WTC11 (cell line): ENCODE measurements around the gene DR1. TPM values are rescaled to one million over a fixed set of nuclear protein-coding genes. Genes with fewer than 3 reads are reported as not detected.

Experiments
- ATAC-seq: fragments of 200-7000 bp; cut with Tn5 transposase; 2 replicates; pipeline ENCODE4 v1.10.0; 2021; ENCODE audit warnings: mild to moderate bottlenecking, moderate library complexity
- CTCF ChIA-PET: fragments of 300-600 bp; sonication (Branson Sonifier 250); formaldehyde crosslinking; loops from one replicate; lab custom pipeline; 2021; ENCODE audit warnings: antibody characterized with exemption; lab: Charles Lee
- POLR2A ChIA-PET: fragments of 350-600 bp; sonication (Branson Sonifier 250); formaldehyde crosslinking; loops from one replicate; lab custom pipeline; 2021; ENCODE audit warnings: antibody characterized with exemption; lab: Charles Lee
- DNase-seq: peaks from one replicate; pipeline ENCODE4 v3.0.0; 2021; ENCODE audit warnings: low spot score
- H3K27ac Mint-ChIP-seq: 2 replicates; pipeline ENCODE4 v1.8.0; 2021; ENCODE audit warnings: mixed read lengths
- H3K27me3 Mint-ChIP-seq: 2 replicates; pipeline ENCODE4 v1.8.0; 2021; ENCODE audit warnings: low read depth, mild to moderate bottlenecking, moderate library complexity, mixed read lengths
- H3K36me3 Mint-ChIP-seq: 2 replicates; pipeline ENCODE4 v1.8.0; 2021; ENCODE audit warnings: mixed read lengths
- H3K4me1 Mint-ChIP-seq: 2 replicates; pipeline ENCODE4 v1.8.0; 2022; ENCODE audit warnings: mixed read lengths
- H3K4me3 Mint-ChIP-seq: 2 replicates; pipeline ENCODE4 v1.8.0; 2021; ENCODE audit warnings: mild to moderate bottlenecking, moderate library complexity, mixed read lengths
- H3K9me3 Mint-ChIP-seq: 2 replicates; pipeline ENCODE4 v1.8.0; 2021; ENCODE audit warnings: mixed read lengths
- CBFB ChIP-seq: sonication (generic); formaldehyde crosslinking; IDR thresholded peaks from 2 replicates; pipeline ENCODE4 v1.8.1; 2022; ENCODE audit warnings: mild to moderate bottlenecking, low read depth, missing genetic modification reagents
- CREB1 ChIP-seq: sonication (generic); formaldehyde crosslinking; IDR thresholded peaks from 2 replicates; pipeline ENCODE4 v1.8.0; 2023; ENCODE audit warnings: mild to moderate bottlenecking, missing genetic modification reagents
- E2F4 ChIP-seq: sonication (generic); formaldehyde crosslinking; IDR thresholded peaks from 2 replicates; pipeline ENCODE4 v1.8.1; 2022; ENCODE audit warnings: low read depth, mild to moderate bottlenecking, moderate library complexity, missing genetic modification reagents, borderline replicate concordance
- ELF4 ChIP-seq: sonication (generic); formaldehyde crosslinking; IDR thresholded peaks from 2 replicates; pipeline ENCODE4 v1.8.1; 2022; ENCODE audit warnings: low read depth, mild to moderate bottlenecking, moderate library complexity, missing genetic modification reagents
- EMX1 ChIP-seq: fragments of 250-450 bp; sonication (Bioruptor Pico); IDR thresholded peaks from 2 replicates; pipeline ENCODE4 v1.8.0; 2021; ENCODE audit warnings: mild to moderate bottlenecking
- ERG ChIP-seq: fragments of 250-450 bp; sonication (Bioruptor Pico); IDR thresholded peaks from 2 replicates; pipeline ENCODE4 v1.8.0; 2021; ENCODE audit warnings: mild to moderate bottlenecking
- ESRRA ChIP-seq: sonication (generic); formaldehyde crosslinking; IDR thresholded peaks from 2 replicates; pipeline ENCODE4 v1.8.1; 2022; ENCODE audit warnings: mild to moderate bottlenecking, missing genetic modification reagents, borderline replicate concordance
- ETV6 ChIP-seq: sonication (generic); formaldehyde crosslinking; IDR thresholded peaks from 2 replicates; pipeline ENCODE4 v1.8.1; 2022; ENCODE audit warnings: mild to moderate bottlenecking, missing genetic modification reagents
- GTF2I ChIP-seq: fragments of 250-450 bp; sonication (Bioruptor Pico); conservative IDR thresholded peaks from 2 replicates; pipeline ENCODE4 v1.4.0; 2021; ENCODE audit warnings: mild to moderate bottlenecking
- MAX ChIP-seq: sonication (generic); formaldehyde crosslinking; IDR thresholded peaks from 2 replicates; pipeline ENCODE4 v1.8.0; 2022; ENCODE audit warnings: mild to moderate bottlenecking, missing genetic modification reagents
- MXD4 ChIP-seq: fragments of 250-450 bp; sonication (Bioruptor Pico); IDR thresholded peaks from 2 replicates; pipeline ENCODE4 v1.8.0; 2021; ENCODE audit warnings: mild to moderate bottlenecking, moderate library complexity, borderline replicate concordance
- NFE2L1 ChIP-seq: sonication (generic); formaldehyde crosslinking; IDR thresholded peaks from 2 replicates; pipeline ENCODE4 v1.8.1; 2023; ENCODE audit warnings: missing genetic modification reagents
- NR1H2 ChIP-seq: sonication (generic); formaldehyde crosslinking; IDR thresholded peaks from 2 replicates; pipeline ENCODE4 v1.9.0; 2021; ENCODE audit warnings: mild to moderate bottlenecking, moderate library complexity, missing genetic modification reagents
- PREB ChIP-seq: sonication (generic); formaldehyde crosslinking; IDR thresholded peaks from 2 replicates; pipeline ENCODE4 v1.8.1; 2022; ENCODE audit warnings: mild to moderate bottlenecking, missing genetic modification reagents, moderate library complexity, borderline replicate concordance
- PRRX2 ChIP-seq: fragments of 250-450 bp; sonication (Bioruptor Pico); IDR thresholded peaks from 2 replicates; pipeline ENCODE4 v1.8.0; 2021; ENCODE audit warnings: mild to moderate bottlenecking
- TEAD1 ChIP-seq: sonication (generic); formaldehyde crosslinking; IDR thresholded peaks from 2 replicates; pipeline ENCODE4 v1.8.0; 2022; ENCODE audit warnings: mild to moderate bottlenecking, missing genetic modification reagents
- USF1 ChIP-seq: sonication (generic); formaldehyde crosslinking; IDR thresholded peaks from 2 replicates; pipeline ENCODE4 v1.8.0; 2022; ENCODE audit warnings: mild to moderate bottlenecking, missing genetic modification reagents
- ZBTB21 ChIP-seq: sonication (generic); formaldehyde crosslinking; IDR thresholded peaks from 2 replicates; pipeline ENCODE4 v1.8.1; 2023; ENCODE audit warnings: mild to moderate bottlenecking, missing genetic modification reagents, borderline replicate concordance
- ZNF232 ChIP-seq: sonication (generic); formaldehyde crosslinking; IDR thresholded peaks from 2 replicates; pipeline ENCODE4 v1.8.0; 2022; ENCODE audit warnings: mild to moderate bottlenecking, missing genetic modification reagents
- ZNF281 ChIP-seq: sonication (generic); formaldehyde crosslinking; IDR thresholded peaks from 2 replicates; pipeline ENCODE4 v1.8.0; 2023; ENCODE audit warnings: mild to moderate bottlenecking, missing genetic modification reagents
- ZNF671 ChIP-seq: fragments of 250-450 bp; sonication (Bioruptor Pico); IDR thresholded peaks from 2 replicates; pipeline ENCODE4 v1.8.0; 2021; ENCODE audit warnings: mild to moderate bottlenecking
- total RNA-seq: library from RNA; stranded (reverse); gene quantifications from 3 replicates; pipeline ENCODE4 v1.2.3, GENCODE V29; 2021

Gene DR1
- total RNA-seq, 1 experiment from 2014 or later, result 62.8 TPM

- H3K4me1 Mint-ChIP-seq, result peaks cover 4% of the 10 kb centered on the region; the same call in 1 of the 2 replicates
- ATAC-seq, result no peak
- no peak for DNase-seq
- no peaks in the 10 kb centered on the region for H3K27me3 Mint-ChIP-seq
- TF ChIP-seq ERG, result no peak
- no peak for TF ChIP-seq ETV6
- no peak for TF ChIP-seq CBFB (CRISPR knock-in tag)
- no peak for TF ChIP-seq EMX1 (CRISPR knock-in tag)
- no peak for TF ChIP-seq E2F4 (CRISPR knock-in tag)
- no peak for TF ChIP-seq ZNF232 (CRISPR knock-in tag)
- no peak for TF ChIP-seq ZBTB21
- no peak for TF ChIP-seq PRRX2 (CRISPR knock-in tag)
- TF ChIP-seq MAX, result no peak
- TF ChIP-seq CREB1 (CRISPR knock-in tag), result no peak
- TF ChIP-seq GTF2I (CRISPR knock-in tag), result no peak
- TF ChIP-seq ELF4 (CRISPR knock-in tag), result no peak
- no peak for TF ChIP-seq ESRRA (CRISPR knock-in tag)
- TF ChIP-seq PREB (CRISPR knock-in tag), result no peak
- TF ChIP-seq MXD4 (CRISPR knock-in tag), result no peak
- no peak for TF ChIP-seq ZNF281 (CRISPR knock-in tag)
- peaks cover 17% of the 10 kb centered on the region for H3K9me3 Mint-ChIP-seq
- H3K27ac Mint-ChIP-seq, result no peak overlapping the region
- CTCF ChIA-PET, result interaction anchor here (2.0 kb wide), 1 partner anchor 18 kb away, joined by 5 read pairs; no protein-coding TSS in a partner anchor
- POLR2A ChIA-PET, result no interaction called here
- H3K36me3 Mint-ChIP-seq, result peaks cover 15% of the 10 kb centered on the region
- no peak overlapping the region for H3K4me3 Mint-ChIP-seq
Measured at GRCh38 chr1:93322349-93322748, 23.4 kb upstream of the DR1 start.

GRCh38 chr1:93323185-93323820 lies 22.4 kb upstream of the DR1 start:
- no peak overlapping the region for H3K27ac Mint-ChIP-seq
- peak; percentile 69 for ATAC-seq
- peaks cover 4% of the 10 kb centered on the region; the same call in 1 of the 2 replicates for H3K4me1 Mint-ChIP-seq
- ChIA-PET CTCF (interaction anchor here (2.0 kb wide), 1 partner anchor 19 kb away, joined by 5 read pairs; no protein-coding TSS in a partner anchor), POLR2A (no interaction called here)
- H3K9me3 Mint-ChIP-seq, result peaks cover 17% of the 10 kb centered on the region
- no peaks in the 10 kb centered on the region for H3K27me3 Mint-ChIP-seq
- no peak for DNase-seq
- peaks cover 15% of the 10 kb centered on the region for H3K36me3 Mint-ChIP-seq
- H3K4me3 Mint-ChIP-seq, result no peak overlapping the region
- TF ChIP-seq CREB1 (CRISPR knock-in tag), result no peak
- no peak for TF ChIP-seq ZNF671 (CRISPR knock-in tag)
- TF ChIP-seq ETV6, result no peak
- no peak for TF ChIP-seq NFE2L1
- TF ChIP-seq TEAD1 (CRISPR knock-in tag), result no peak
- no peak for TF ChIP-seq NR1H2 (CRISPR knock-in tag)
- no peak for TF ChIP-seq USF1
